ENCODE measurements around the gene DLGAP1.

DLGAP1 gene

GRCh38 chr18:3950668-3951404 is 504.3 kb downstream of the DLGAP1 start:
- DNase-seq (ENCODE audit: low spot score), result no peak

GRCh38 chr18:3948958-3949357 is 506.1 kb downstream of the DLGAP1 start:
- no peak for DNase-seq (ENCODE audit: low spot score)

GRCh38 chr18:3947383-3947782 is 507.7 kb downstream of the DLGAP1 start:
- DNase-seq (ENCODE audit: low spot score), result no peak

GRCh38 chr18:3935305-3935704 is 519.8 kb downstream of the DLGAP1 start:
- DNase-seq (ENCODE audit: low spot score), result no peak

GRCh38 chr18:3932276-3932675 is 522.8 kb downstream of the DLGAP1 start:
- no peak for DNase-seq (ENCODE audit: low spot score)

- DNase-seq (ENCODE audit: low spot score), result no peak
Observed at GRCh38 chr18:3931542-3932112, 523.5 kb downstream of the DLGAP1 start.

- DNase-seq (ENCODE audit: low spot score), result no peak
Observed at GRCh38 chr18:3931013-3931315, 524.1 kb downstream of the DLGAP1 start.

- DNase-seq (ENCODE audit: low spot score), result no peak
Observed at GRCh38 chr18:3930126-3931012, 524.7 kb downstream of the DLGAP1 start.

- no peak for DNase-seq (ENCODE audit: low spot score)
Observed at GRCh38 chr18:3924455-3924854, 530.7 kb downstream of the DLGAP1 start.

- no peak for DNase-seq (ENCODE audit: low spot score)
Observed at GRCh38 chr18:3923750-3924149, 531.4 kb downstream of the DLGAP1 start.

GRCh38 chr18:3921826-3922225 is 533.3 kb downstream of the DLGAP1 start:
- DNase-seq (ENCODE audit: low spot score), result no peak

GRCh38 chr18:3920832-3921231 is 534.3 kb downstream of the DLGAP1 start:
- DNase-seq (ENCODE audit: low spot score), result no peak

GRCh38 chr18:3919396-3920061 is 535.6 kb downstream of the DLGAP1 start:
- no peak for DNase-seq (ENCODE audit: low spot score)

GRCh38 chr18:3916082-3916481 is 539.0 kb downstream of the DLGAP1 start:
- no peak for DNase-seq (ENCODE audit: low spot score)

GRCh38 chr18:3914833-3915610 is 540.1 kb downstream of the DLGAP1 start:
- DNase-seq (ENCODE audit: low spot score), result no peak

GRCh38 chr18:3914109-3914508 is 541.0 kb downstream of the DLGAP1 start:
- DNase-seq (ENCODE audit: low spot score), result no peak

- no peak for DNase-seq (ENCODE audit: low spot score)
Observed at GRCh38 chr18:3912705-3913104, 542.4 kb downstream of the DLGAP1 start.

GRCh38 chr18:3911413-3911812 is 543.7 kb downstream of the DLGAP1 start:
- no peak for DNase-seq (ENCODE audit: low spot score)

GRCh38 chr18:3910512-3910911 is 544.6 kb downstream of the DLGAP1 start:
- DNase-seq (ENCODE audit: low spot score), result no peak

- DNase-seq (ENCODE audit: low spot score), result no peak
Observed at GRCh38 chr18:3907955-3908354, 547.2 kb downstream of the DLGAP1 start.

- no peak for DNase-seq (ENCODE audit: low spot score)
Observed at GRCh38 chr18:3906116-3906750, 548.9 kb downstream of the DLGAP1 start.
